OCI-LY1 (cell line): ENCODE measurements around the gene SLC25A13.

Source experiments
- EZH2 ChIP-seq: fragments of 200-600 bp; sonication (generic), shearing (Covaris generic); IDR thresholded peaks from 2 replicates; pipeline ENCODE4 v1.8.0; 2017; ENCODE audit warnings: borderline replicate concordance, mixed run types, mild to moderate bottlenecking, antibody characterized with exemption, low read length, moderate library complexity, mixed read lengths
- TF ChIP-seq, protein P1 (sequence below): fragments of 200-600 bp; sonication (generic), shearing (Covaris generic); IDR thresholded peaks from 2 replicates; pipeline ENCODE4 v1.5.1; 2017; ENCODE audit warnings: mild to moderate bottlenecking, antibody characterized with exemption, low read length, moderate library complexity, mixed read lengths

DNA sequence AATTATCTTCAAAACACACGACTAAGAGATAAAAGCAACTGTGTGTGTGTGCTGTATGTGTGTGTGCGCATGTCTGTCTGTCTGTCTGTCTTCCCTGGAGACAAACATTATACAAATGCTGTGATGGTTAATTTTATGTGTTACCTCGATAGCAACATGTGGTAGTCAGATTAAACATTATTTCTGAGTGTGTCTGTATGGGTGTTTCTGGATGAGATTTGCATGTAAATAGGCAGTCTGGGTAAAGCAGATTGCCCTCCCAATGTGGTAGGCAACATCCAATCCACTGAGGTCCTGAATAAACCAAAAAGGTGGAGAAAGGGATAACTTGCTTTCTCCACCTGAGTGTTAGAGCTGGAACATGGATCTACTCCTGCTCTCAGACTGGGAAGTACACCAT is 67.9 kb downstream of the SLC25A13 start:
- TF ChIP-seq, protein P1, sequence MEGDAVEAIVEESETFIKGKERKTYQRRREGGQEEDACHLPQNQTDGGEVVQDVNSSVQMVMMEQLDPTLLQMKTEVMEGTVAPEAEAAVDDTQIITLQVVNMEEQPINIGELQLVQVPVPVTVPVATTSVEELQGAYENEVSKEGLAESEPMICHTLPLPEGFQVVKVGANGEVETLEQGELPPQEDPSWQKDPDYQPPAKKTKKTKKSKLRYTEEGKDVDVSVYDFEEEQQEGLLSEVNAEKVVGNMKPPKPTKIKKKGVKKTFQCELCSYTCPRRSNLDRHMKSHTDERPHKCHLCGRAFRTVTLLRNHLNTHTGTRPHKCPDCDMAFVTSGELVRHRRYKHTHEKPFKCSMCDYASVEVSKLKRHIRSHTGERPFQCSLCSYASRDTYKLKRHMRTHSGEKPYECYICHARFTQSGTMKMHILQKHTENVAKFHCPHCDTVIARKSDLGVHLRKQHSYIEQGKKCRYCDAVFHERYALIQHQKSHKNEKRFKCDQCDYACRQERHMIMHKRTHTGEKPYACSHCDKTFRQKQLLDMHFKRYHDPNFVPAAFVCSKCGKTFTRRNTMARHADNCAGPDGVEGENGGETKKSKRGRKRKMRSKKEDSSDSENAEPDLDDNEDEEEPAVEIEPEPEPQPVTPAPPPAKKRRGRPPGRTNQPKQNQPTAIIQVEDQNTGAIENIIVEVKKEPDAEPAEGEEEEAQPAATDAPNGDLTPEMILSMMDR, result no peak
- no peak for TF ChIP-seq EZH2
